Measurements from ENCODE around the gene UBASH3A.

UBASH3A gene

DNA sequence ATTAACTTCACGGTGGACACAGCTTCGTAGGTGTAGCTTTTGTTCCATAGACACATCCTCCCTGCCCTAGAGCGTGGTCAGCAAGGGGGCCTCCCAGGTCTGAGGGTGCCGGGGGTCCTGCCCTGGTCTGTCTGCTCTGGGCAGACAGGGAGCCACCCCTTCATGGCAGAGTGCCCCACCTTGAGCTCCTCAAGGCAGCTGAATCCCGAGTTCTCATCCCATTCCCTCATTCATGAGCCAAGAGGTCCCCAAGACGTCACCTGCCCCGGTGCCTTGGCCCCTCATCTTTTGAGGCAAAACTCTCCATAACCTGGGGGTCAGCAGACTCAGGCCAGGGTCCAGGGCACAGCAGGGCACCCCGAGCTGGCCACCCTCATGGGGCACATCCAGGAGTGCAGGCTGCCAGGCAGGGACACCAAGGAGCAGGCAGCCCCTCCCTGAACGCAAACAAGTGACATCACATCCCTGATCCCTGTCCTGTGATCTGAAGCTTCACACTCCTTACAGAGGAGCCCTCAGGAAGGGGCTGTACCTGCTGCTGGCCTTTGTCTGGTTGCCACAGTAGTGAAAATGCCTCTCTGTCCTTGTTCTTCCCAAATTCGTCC is 23.3 kb downstream of the UBASH3A start:
- in situ Hi-C loops (cut with MboI; ENCODE audit: low sequenced_read_pairs): no loop called here

DNA sequence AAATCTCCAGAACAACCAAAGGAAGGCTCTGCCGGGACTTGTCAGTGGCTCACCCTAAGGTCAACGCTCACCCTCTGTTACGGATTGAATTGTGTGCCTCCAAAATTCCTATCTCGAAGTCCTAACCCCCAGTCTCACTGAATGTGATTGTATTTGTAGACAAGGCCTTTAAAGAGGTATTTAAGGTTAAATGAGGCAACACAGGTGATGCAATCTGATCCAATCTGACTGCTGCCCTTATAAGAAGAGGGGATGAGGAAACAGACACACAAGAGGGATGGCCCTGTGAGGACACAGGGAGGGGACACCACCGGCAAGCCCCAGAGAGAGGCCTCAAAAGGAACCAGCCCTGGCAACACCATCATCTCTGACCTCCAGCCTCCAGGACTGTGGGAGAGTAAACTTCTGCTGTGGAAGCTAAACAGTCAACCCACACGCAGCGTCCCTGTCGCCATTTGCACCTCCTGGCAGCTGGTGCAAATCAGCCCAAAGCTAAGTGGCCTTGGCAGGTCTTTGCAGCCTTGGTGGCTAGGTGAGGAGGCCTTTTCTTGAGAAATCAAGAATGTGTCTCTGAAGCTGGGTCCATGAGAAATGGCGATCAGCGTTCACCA is 24.2 kb downstream of the UBASH3A start:
- in situ Hi-C loops (cut with MboI; ENCODE audit: low sequenced_read_pairs): no loop called here

DNA sequence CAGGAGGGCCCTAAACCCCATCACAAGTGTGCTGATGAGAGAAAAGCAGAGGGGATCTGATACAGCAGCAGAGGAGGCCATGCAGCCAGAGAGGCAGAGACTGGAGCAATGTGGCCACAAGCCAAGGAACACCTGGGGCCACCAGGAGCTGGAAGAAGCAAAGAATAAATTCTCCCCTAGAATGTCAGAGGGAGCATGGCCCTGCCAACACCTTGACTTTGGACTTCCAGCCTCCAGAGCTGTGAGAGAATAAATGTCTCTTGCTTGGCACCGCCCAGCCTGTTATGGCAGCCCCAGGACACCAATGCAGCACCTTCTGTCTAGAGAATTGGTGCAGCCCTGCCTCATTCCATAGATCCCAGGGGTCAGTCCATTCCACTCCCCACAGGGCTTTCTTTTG is 25.3 kb downstream of the UBASH3A start:
- in situ Hi-C loops (cut with MboI; ENCODE audit: low sequenced_read_pairs): no loop called here

DNA sequence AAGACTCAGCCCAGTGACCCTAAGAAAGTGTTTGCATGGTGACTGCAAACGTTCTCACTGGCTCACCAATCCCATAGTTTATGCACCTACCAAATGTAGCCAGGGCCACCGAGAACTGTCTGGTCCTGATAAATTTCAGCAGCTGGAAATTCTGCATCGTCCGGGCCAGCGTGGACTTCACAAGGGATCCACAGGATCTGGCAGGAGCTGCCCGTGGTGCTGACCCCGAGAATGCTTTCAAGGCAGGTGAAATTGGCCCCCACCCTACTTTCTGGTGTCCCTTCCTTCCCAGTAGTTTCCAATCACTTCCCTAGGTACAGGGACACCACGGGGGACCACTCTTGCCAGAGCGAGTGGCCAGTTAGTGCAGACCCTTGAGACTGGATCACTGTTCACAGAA is 26.2 kb downstream of the UBASH3A start:
- in situ Hi-C loops (cut with MboI; ENCODE audit: low sequenced_read_pairs): no loop called here

DNA sequence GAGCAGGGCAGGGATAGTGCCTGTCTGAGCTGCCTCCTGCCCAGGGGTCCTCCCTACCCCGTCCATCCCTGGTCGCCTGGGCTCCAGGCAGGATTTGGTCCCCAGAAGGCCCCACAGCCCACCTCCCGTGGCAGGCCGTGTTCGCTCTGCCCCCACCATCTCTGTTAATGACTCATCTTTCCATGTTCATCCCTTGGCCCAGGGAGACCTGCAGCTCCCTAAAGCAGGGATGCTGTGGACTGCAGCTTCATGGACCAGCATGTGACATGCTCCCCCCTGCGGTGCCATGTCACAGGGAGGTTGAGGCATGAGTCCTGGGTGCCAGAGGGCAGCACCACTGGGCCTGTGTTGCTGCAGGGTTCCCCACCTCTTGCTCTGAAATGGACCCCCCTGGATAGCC is 26.8 kb downstream of the UBASH3A start:
- in situ Hi-C loops (cut with MboI; ENCODE audit: low sequenced_read_pairs): no loop called here

DNA sequence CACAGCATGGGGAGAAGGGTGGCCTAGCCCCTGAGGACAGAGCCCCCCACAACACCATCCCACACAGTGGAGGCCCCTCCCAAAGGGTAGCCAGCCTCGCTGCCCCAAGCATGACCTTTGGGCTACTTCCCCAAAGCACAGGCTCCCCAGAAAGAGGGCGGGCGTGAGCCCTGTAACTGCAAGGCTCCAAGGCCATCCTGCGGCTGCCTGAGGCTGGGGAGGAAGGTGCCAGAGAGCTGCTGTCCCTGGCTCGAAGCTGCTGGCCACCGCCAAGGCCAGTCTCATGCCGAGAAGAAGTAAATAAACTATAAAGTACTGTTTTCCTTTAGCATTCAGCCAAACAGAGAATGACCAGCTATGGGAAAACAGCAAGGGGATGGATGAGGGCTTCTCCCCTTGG is 27.5 kb downstream of the UBASH3A start:
- in situ Hi-C loops (cut with MboI; ENCODE audit: low sequenced_read_pairs): no loop called here

DNA sequence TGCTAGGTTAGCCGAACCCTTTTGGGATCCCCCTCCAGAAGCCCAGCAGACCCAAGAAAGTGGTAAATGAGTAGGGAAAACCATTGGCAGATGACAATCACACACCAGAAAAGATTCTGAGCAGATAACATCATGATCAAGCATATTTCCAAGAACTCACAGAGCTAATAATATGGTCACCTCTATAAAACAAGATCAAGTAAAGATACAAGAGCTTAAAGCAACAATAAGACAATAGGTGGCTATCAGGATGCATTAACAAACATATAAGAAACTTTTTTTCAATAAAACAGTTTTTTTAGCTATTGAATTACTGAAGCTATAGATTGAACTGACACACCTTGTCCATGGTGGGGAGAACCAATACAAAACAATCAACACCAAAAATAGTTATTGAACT is 29.0 kb downstream of the UBASH3A start:
- in situ Hi-C loops (cut with MboI; ENCODE audit: low sequenced_read_pairs): no loop called here

DNA sequence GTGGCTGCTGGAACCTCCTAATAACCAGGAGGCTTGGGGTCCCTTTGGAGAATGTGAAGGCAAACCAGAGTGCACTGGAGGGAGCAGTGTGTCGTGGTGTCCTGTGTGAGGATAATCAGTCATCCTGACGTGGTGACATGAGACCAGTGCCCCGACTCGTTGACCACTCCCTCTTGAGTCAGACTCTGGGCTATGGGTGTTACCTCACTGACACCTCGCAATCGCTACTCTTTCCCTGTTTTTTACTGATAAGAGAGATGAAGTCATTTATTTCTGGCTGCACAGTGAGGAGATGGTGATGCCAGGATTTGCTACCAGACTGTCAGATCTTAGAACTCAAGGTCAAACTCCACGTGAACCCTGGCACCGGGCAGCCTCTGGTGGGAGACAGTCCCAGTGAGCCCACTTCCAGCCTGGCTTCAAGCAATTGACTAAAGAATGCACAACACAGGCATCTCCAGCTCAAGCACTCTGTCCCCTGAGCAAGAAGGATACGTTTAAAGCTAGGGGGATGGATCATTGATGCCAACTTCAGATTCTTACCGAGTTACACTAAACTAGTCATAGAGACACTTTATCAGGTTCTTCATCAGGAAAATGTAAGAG is 30.3 kb downstream of the UBASH3A start:
- in situ Hi-C loops (cut with MboI; ENCODE audit: low sequenced_read_pairs): no loop called here

DNA sequence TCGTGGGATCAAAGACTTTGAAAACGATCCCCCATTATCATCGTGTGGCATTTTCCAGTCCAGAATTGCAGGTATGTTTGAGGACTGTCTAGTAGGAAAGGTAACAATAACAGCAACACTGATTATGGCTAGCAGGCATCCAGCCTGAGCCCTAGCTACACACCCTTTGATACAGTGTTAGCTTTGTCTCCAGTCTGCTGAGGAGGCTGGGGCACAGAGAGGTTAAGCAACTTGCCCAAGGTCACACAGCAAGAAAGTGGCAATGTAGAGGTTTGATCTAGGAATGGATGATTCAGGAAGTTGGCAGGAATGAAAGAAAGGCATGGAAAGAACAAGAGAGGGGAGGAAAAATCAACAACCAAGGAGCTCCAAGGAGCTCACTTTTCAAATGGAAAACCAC is 31.2 kb downstream of the UBASH3A start:
- in situ Hi-C loops (cut with MboI; ENCODE audit: low sequenced_read_pairs): no loop called here

DNA sequence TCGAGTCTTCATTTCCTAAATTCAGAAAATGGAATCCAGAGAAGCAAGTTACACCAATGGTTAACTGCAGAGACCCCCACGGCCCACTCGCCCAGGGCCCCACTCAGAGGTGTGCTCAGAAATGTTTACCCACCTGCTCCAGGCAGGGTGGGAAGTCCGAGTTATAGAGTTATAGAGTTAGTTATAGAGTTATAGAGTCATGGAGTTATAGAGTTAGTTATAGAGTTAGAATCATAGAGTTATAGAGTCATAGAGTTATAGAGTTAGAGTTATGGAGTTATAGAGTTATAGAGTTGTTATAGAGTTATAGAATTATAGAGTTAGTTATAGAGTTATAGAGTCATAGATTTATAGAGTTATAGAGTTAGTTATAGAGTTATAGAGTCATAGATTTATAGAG is 31.7 kb downstream of the UBASH3A start:
- in situ Hi-C loops (cut with MboI; ENCODE audit: low sequenced_read_pairs): no loop called here

DNA sequence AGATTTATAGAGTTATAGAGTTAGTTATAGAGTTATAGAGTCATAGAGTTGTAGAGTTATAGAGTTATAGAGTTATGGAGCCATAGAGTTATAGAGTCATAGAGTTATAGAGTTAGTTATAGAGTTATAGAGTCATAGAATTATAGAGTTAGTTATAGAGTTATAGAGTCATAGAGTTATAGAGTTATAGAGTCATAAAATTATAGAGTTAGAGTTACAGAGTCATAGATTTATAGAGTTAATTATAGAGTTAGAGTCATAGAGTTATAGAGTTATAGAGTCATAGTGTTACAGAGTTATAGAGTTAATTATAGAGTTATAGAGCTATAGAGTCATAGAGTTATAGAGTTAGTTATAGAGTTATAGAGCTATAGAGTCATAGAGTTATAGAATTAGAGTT is 32.1 kb downstream of the UBASH3A start:
- in situ Hi-C loops (cut with MboI; ENCODE audit: low sequenced_read_pairs): no loop called here

DNA sequence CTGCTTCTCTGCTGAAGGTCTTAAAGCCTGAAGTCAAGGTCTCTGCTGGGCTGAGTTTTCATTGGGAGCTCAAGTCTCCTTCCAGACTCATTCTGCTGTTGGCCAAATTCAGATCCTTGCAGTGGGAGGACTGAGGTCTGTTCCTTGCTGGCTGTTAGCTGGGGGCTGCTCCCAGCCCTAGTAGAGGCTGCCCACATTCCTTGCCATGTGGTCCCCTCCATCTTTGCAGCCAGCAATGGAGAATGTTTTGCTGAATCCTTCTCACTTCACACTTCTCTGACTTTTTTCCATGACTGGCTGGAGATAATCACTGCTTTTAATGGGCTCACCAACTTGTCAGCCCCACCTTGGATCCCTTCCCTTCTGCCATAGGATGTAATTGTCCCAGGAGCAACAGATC is 33.2 kb downstream of the UBASH3A start:
- in situ Hi-C loops (cut with MboI; ENCODE audit: low sequenced_read_pairs): no loop called here

DNA sequence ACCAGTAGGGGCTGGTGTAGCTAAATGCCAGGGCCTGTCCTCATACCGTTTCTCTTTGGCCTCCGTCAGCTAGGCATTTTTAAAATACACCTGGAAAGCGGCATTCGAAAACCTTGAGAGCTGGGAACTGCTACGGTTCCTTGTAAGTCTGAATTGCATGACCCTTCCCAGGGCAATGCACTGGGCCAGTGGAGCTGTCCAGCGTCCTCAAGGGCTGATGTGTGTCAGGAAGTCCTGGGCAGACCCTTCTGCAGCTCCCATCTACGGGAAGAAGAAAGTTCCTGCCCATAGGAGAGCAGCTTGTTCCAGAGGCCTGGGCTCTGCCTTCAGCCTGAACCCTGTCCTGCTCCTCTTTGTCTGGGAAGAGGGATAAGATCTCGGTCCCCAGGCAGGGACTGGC is 34.1 kb downstream of the UBASH3A start:
- in situ Hi-C loops (cut with MboI; ENCODE audit: low sequenced_read_pairs): no loop called here

DNA sequence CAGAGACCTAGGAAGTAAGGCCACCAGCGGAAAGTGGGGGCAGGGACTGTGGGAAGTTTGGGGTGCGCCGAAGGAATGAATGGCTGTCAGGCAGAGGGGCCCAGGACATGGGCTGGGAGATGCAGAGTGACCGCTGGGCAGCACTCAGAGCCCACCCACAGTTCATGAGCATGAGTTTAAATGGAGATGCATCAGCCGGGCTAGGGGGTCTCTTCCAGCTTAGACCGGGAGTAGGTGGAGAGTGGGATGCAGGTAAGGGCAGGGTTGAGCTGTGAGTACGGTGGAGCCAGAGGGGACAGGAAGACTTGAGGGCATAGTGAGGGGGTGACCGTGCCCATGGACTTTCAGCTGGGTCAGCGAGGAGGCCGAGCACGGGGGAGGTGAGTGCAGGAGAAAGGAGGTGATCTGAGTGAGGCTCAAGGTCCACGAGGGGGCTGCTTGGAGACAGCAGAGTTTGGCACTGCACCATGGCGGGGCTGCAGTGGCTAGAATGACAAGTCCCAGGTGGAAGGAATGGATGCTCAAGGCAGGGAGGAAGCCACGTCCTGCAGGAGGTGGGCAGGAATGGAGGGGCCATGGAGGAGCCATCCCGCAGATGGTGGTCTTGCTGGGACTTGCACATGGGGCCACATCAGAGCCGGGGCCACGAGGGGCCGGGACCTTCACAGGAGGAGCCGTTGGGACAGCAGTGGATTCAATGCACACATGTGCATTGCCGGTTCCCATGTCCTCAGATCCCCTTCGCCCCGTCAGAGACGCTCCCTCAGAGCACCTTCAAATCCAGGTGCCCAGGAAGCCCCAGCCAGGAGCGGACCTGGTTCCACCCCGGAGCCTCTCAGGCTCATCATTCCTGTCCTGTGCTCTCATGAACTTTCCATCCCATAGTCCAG is 34.9 kb downstream of the UBASH3A start:
- in situ Hi-C loops (cut with MboI; ENCODE audit: low sequenced_read_pairs): no loop called here

DNA sequence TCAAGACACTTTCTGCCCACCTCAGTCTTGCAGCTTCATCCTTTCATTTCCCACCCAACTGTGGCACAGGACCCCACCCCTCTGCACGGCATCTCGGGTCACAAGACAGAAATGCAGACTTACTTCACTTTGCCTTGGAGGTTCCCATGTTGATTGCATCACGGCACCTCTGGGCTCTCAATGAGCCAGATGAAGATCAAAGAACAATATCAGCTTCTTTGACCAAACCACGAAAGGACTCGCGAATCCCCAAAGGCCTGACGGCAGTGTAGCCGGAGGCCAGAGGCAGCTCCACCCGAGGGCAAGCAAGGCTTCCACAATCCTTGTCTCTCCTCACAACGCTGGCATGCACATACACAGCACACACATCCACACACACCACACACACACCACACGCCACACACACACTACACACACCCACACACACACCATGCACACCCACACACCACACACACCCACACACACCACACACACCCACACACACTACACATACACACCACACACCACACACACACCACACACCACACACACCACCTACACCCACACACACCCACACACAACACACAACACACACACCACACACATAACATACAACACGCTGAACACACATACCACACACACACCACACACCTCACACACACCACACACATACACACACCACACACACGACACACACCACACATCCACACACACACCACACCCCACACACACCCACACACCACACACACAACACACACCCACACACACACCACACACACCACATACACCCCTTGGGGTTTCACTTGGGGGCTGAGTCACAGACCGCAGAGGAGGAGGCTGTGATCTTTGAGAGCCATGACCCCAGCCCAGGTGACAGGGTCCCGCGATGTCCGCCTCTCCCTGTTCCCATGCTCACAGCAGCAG is 35.8 kb downstream of the UBASH3A start:
- in situ Hi-C loops (cut with MboI; ENCODE audit: low sequenced_read_pairs): no loop called here

DNA sequence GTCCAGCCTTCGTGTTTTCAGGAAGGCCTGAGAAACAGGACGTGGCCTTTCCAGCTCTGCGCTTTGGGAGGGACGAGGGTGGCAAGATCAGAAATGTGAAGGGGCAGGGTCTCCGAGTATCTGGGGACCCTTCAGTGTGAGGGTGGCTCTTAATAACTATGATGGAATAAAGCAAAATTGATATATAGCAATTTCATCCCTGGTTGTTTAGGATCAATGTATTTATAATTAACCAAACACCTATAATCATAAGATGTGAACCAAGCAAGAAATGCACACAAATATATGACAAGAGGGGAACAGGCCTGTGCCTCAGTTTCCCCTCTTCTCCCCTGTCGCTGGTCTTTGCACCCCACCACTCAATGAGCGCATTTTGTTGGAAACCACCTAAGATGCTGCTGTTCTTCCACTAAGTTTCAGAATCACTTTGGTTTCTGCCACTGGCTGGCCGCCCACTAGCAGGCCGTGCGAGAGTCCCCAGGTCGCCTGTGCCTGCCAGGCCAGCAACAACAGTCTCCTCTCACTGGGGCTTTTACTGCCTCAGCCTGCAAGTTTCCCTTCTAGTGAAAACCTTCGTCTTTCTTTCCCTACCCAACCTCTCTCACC is 36.6 kb downstream of the UBASH3A start:
- in situ Hi-C loops (cut with MboI; ENCODE audit: low sequenced_read_pairs): no loop called here

DNA sequence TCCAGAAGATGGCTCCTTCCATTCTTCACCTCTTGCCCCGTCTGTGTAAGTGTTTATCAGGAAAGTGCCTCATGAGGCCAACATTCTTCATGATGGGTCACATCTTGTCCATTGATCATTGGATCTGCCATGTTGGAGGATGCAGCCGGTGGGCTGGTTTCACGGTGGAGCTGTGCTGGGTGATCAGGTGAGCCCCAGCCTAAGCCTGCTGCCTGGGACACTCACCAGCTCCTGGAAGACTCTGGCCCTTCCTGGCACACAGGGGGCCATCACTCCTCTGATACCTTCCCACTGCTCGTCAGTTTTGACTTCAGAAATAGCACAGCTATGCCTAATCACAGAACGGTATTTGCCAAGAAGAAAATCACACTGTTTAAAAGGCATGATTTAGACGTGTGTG is 38.3 kb downstream of the UBASH3A start:
- in situ Hi-C loops (cut with MboI; ENCODE audit: low sequenced_read_pairs): no loop called here

DNA sequence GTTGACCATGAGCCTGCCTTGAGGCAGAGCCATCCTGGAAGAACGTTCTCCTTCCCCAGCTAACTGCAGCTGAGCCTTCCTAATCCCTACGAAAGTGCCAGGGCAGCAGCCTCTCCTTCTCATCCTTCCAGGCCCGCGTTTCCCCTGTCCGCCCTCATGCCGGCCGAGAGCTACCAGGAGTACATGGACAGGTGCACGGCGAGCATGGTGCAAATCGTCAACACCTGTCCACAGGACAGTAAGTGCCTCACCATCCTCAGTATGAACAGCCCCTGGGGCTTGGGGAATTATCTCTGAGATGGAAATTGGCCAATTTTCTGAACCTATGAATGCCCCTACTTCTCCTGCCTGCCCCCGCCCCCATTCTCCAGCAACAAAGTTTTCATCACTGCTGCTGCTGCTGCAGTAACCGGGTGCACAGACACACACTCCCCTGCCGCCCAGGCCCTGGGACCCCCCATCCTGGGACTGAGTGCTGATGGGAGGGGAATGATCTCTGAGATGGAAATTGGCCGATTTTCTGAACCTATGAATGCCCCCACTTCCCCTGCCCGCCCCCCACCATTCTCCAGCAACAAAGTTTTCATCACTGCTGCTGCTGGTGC is 39.6 kb downstream of the UBASH3A start:
- in situ Hi-C loops (cut with MboI; ENCODE audit: low sequenced_read_pairs): no loop called here

DNA sequence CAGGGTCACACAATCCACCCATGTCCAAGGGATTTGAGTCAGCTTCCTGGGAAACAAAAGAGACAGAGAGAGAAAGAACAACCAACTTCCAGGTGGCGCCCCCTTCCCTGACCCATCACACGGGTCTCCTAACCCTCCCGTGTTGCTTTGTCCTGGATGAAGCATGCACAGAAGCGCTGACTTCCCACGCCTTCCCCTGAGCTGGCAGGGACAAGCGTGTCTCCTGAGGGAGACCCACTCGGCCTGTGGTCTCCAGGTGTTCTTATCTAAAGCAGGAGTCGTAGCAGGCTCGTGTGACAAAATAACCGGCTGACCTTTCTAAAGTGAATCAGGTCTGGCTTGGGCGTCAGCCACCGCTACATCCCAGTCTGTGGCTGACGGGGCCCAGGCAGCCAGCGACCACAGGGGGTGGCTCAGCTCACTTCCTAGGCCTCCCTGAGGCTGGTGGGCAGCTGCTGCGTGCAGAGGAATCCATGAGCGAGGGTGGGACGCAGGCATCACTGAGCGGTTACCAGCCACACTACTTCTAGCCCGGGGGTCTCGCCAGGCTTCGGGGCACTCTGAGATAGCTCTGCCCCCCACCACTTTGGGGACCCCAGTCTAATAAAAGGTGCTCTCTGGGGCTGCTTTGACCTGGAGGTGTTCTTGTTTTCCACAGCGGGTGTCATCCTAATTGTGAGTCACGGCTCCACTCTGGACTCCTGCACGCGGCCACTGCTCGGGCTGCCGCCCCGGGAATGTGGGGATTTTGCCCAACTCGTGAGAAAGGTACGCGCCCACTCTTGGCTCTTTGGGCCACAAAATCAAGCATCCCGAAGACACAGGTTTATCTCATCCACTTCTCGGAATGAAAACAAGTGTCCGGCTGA is 40.4 kb downstream of the UBASH3A start:
- in situ Hi-C loops (cut with MboI; ENCODE audit: low sequenced_read_pairs): no loop called here
